K562 (cell line): Measurements from ENCODE around the gene STC2. TPM values are rescaled to one million over a fixed set of nuclear protein-coding genes. Genes with fewer than 3 reads are reported as not detected.

Experiments used
- ATAC-seq: fragments of 200-7000 bp; cut with Tn5 transposase; 3 replicates; pipeline ENCODE4 v1.9.1; 2020; ENCODE audit warnings: moderate library complexity
- BruUV-seq: library from RNA; stranded (reverse); fragments of 400-500 nt; replicated peaks from 2 replicates; lab custom pipeline; 2021; lab: Mats Ljungman, UMichigan
- CTCF ChIA-PET: fragments of 300-600 bp; formaldehyde crosslinking; extraction: SDS; loops from one replicate; lab custom pipeline; 2021; ENCODE audit warnings: low intra/inter-chr PET ratio; lab: Yijun Ruan, JAX
- POLR2A ChIA-PET: fragments of 300-600, 350-650 bp; sonication (Branson Sonifier 250); formaldehyde crosslinking; extraction: SDS; loops from one replicate; lab custom pipeline; 2021; ENCODE audit warnings: antibody characterized with exemption, inconsistent platforms; lab: Yijun Ruan, JAX
- DNase-seq, 4 experiments: peaks; one replicate each; pipeline versions ENCODE4 v3.0.0 to v3.0.0-alpha.2; 2011 to 2018; ENCODE audit warnings: low spot score in 3 of 4, mixed read lengths in 3 of 4; ENCODE audit errors: extremely low read depth in 1 of 4
- FAIRE-seq: peaks from 2 replicates; lab custom pipeline; 2011; peaks lifted over from hg19 to GRCh38; lab: Jason Lieb, UNC
- H2AFZ ChIP-seq: 2 replicates; pipeline ENCODE4 v1.6.0; 2011; ENCODE audit warnings: low read depth, low read length, control low read depth, inconsistent platforms
- H3K27ac ChIP-seq: fragments of 200-600 bp; 3 replicates; pipeline ENCODE4 v1.8.0; 2011; ENCODE audit warnings: low read depth, mild to moderate bottlenecking, control low read depth, inconsistent platforms, low read length, moderate library complexity, mixed read lengths; ENCODE audit errors: extremely low read depth
- H3K27me3 ChIP-seq, 2 experiments: fragments of 300-600 bp in 1 of 2; 2 replicates in 1 of 2; 3 replicates in 1 of 2; pipeline versions ENCODE4 v1.6.0 to v1.8.0; 2011; ENCODE audit warnings: inconsistent platforms in 2 of 2, low read length in 2 of 2, mild to moderate bottlenecking in 1 of 2, mixed read lengths in 1 of 2, moderate library complexity in 1 of 2; ENCODE audit not compliant: control insufficient read depth in 2 of 2, insufficient read depth in 2 of 2
- H3K36me3 ChIP-seq: fragments of 300-600 bp; 3 replicates; pipeline ENCODE4 v1.8.0; 2011; ENCODE audit warnings: mild to moderate bottlenecking, low read length, inconsistent platforms; ENCODE audit not compliant: control insufficient read depth, insufficient read depth
- H3K4me1 ChIP-seq, 2 experiments: fragments of 200-600 bp in 1 of 2; replicated peaks in 1 of 2; 2 replicates in 1 of 2; 3 replicates in 1 of 2; pipeline versions ENCODE4 v1.5.1 to v1.8.0; 2011; ENCODE audit warnings: inconsistent platforms in 2 of 2, low read length in 2 of 2, mild to moderate bottlenecking in 1 of 2, mixed read lengths in 1 of 2, moderate library complexity in 1 of 2; ENCODE audit not compliant: control insufficient read depth in 2 of 2, insufficient read depth in 2 of 2
- H3K4me2 ChIP-seq: 2 replicates; pipeline ENCODE4 v1.6.1; 2011; ENCODE audit warnings: low read length, control low read depth, inconsistent platforms, mixed read lengths; ENCODE audit not compliant: insufficient read depth
- H3K4me3 ChIP-seq: fragments of 200-600 bp; sonication (generic), shearing (Covaris generic); 2 replicates; pipeline ENCODE4 v1.5.1; 2016; ENCODE audit warnings: control low read depth, inconsistent platforms
- H3K79me2 ChIP-seq: fragments of 200-600 bp; 3 replicates; pipeline ENCODE4 v1.8.0; 2011; ENCODE audit warnings: low read length, inconsistent platforms; ENCODE audit not compliant: control insufficient read depth, insufficient read depth
- H3K9ac ChIP-seq, 2 experiments: 2 replicates each; pipeline versions ENCODE4 v1.6.0 to v1.6.1; 2011; ENCODE audit warnings: low read depth in 2 of 2, low read length in 2 of 2, control low read depth in 1 of 2, inconsistent platforms in 1 of 2, mild to moderate bottlenecking in 1 of 2, mixed read lengths in 1 of 2; ENCODE audit not compliant: insufficient read depth in 1 of 2
- H3K9me1 ChIP-seq: one replicate; pipeline ENCODE4 v1.6.0; 2011; ENCODE audit warnings: inconsistent platforms, mild to moderate bottlenecking, low read length, moderate library complexity; ENCODE audit not compliant: control insufficient read depth, insufficient read depth
- H3K9me3 ChIP-seq: replicated peaks from 2 replicates; pipeline ENCODE4 v1.5.1; 2011; ENCODE audit warnings: low read depth, low read length, inconsistent platforms; ENCODE audit not compliant: control insufficient read depth, insufficient read depth
- H4K20me1 ChIP-seq: replicated peaks from 2 replicates; pipeline ENCODE4 v1.6.1; 2011; ENCODE audit warnings: low read length, inconsistent platforms, mixed read lengths; ENCODE audit not compliant: control insufficient read depth, insufficient read depth
- CTBP1 ChIP-seq: fragments of 450-650 bp; IDR thresholded peaks from 2 replicates; pipeline ENCODE4 v1.6.1; 2016; ENCODE audit warnings: borderline replicate concordance
- E4F1 ChIP-seq: fragments of 250-450 bp; sonication (Bioruptor Pico); IDR thresholded peaks from 2 replicates; pipeline ENCODE4 v1.5.0; 2021; ENCODE audit warnings: mild to moderate bottlenecking, borderline replicate concordance
- GATAD2B ChIP-seq: fragments of 450-650 bp; IDR thresholded peaks from 2 replicates; pipeline ENCODE4 v1.6.1; 2017; ENCODE audit warnings: mild to moderate bottlenecking, borderline replicate concordance
- KAT7 ChIP-seq: sonication (generic); formaldehyde crosslinking; IDR thresholded peaks from 2 replicates; pipeline ENCODE4 v1.8.0; 2022; ENCODE audit warnings: missing genetic modification reagents, mild to moderate bottlenecking, borderline replicate concordance
- MEF2D ChIP-seq: conservative IDR thresholded peaks from 2 replicates; pipeline ENCODE4 v1.6.1; 2016; ENCODE audit warnings: low read depth, missing genetic modification characterization, missing compliant biosample characterization
- NR2C1 ChIP-seq, 2 experiments: fragments of 450-650 bp; IDR thresholded peaks; 2 replicates each; pipeline ENCODE4 v1.6.1; 2017; ENCODE audit warnings: mild to moderate bottlenecking in 2 of 2, antibody characterized with exemption in 1 of 2, inconsistent platforms in 1 of 2, missing compliant biosample characterization in 1 of 2, missing genetic modification characterization in 1 of 2
- PATZ1 ChIP-seq: fragments of 250-450 bp; sonication (Bioruptor Pico); IDR thresholded peaks from 2 replicates; pipeline ENCODE4 v1.5.0; 2020; ENCODE audit warnings: mild to moderate bottlenecking, borderline replicate concordance
- POLR2AphosphoS2 ChIP-seq: IDR thresholded peaks from 2 replicates; pipeline ENCODE4 v1.6.1; 2012; ENCODE audit warnings: low read length, improper control_type of control experiment
- RBM39 ChIP-seq: fragments of 200-400 bp; formaldehyde crosslinking; optimal IDR thresholded peaks from 2 replicates; pipeline ENCODE3; 2018; ENCODE audit warnings: low read depth, low read length
- WHSC1 ChIP-seq: IDR thresholded peaks from one replicate; pipeline ENCODE4 v1.6.1; 2012; ENCODE audit warnings: low read length, control low read depth, inconsistent platforms
- ZNF184 ChIP-seq: sonication (generic); formaldehyde crosslinking; IDR thresholded peaks from 2 replicates; pipeline ENCODE4 v1.5.0; 2020; ENCODE audit warnings: missing genetic modification reagents
- ZNF197 ChIP-seq: fragments of 200-800 bp; sonication (Bioruptor generic); IDR thresholded peaks from 2 replicates; pipeline ENCODE4 v1.6.1; 2016; ENCODE audit warnings: low read depth, missing genetic modification characterization, missing compliant biosample characterization
- ZNF224 ChIP-seq: sonication (generic); formaldehyde crosslinking; IDR thresholded peaks from 2 replicates; pipeline ENCODE4 v1.8.0; 2022; ENCODE audit warnings: mild to moderate bottlenecking, missing genetic modification reagents
- ZNF3 ChIP-seq: fragments of 250-450 bp; sonication (Bioruptor Pico); IDR thresholded peaks from 2 replicates; pipeline ENCODE4 v1.5.0; 2021; ENCODE audit warnings: mild to moderate bottlenecking, moderate library complexity
- ZNF408 ChIP-seq: fragments of 250-450 bp; sonication (Bioruptor Pico); IDR thresholded peaks from 2 replicates; pipeline ENCODE4 v1.4.0; 2020; ENCODE audit warnings: low read depth, mild to moderate bottlenecking, moderate library complexity
- ZNF668 ChIP-seq: fragments of 250-450 bp; sonication (Bioruptor Pico); IDR thresholded peaks from 2 replicates; pipeline ENCODE4 v1.8.0; 2022; ENCODE audit warnings: mild to moderate bottlenecking, inconsistent platforms
- ZNF778 ChIP-seq: fragments of 450-650 bp; formaldehyde crosslinking; IDR thresholded peaks from 2 replicates; pipeline ENCODE4 v1.4.0; 2020; ENCODE audit warnings: mild to moderate bottlenecking, moderate library complexity
- WGBS: fragments of 100-300 bp; shearing (Covaris generic); methylation state at CpG from one replicate; pipeline ENCODE4 v1.1.6; 2016; ENCODE audit warnings: low coverage, mixed read lengths; ENCODE audit not compliant: insufficient coverage; ENCODE audit errors: missing lambda C conversion rate; 5-methylcytosine and 5-hydroxymethylcytosine counted together
- in situ Hi-C: fragments of 300-500 bp; cut with MboI; formaldehyde crosslinking; loops from 4 replicates; pipeline ENCODE4 v1.15.0; 2018; ENCODE audit warnings: inconsistent platforms, mixed read lengths
- intact Hi-C: fragments of 100-400 bp; cut with micrococcal nuclease; formaldehyde crosslinking; loops from 2 replicates; pipeline ENCODE4 v1.14.2; 2022
- polyA plus RNA-seq, 8 experiments: library from polyadenylated mRNA; depleted of rRNA in 4 of 8; stranded (reverse) in 5 of 8; unstranded in 3 of 8; fragments of >200 nt; fragmentation: Nextera tagmentation in 2 of 8; fragmentation: Illumina TruSeq in 1 of 8; extraction: Ambion mirVana in 2 of 8; extraction: Trizol in 1 of 8; gene quantifications; 2 replicates each; pipeline versions ENCODE4 v1.2.1 to v1.2.3, GENCODE V29; 2011 to 2014; ENCODE audit warnings: inconsistent platforms in 1 of 8, missing spikeins in 1 of 8
- total RNA-seq, 7 experiments: library from RNA; depleted of rRNA in 6 of 7; stranded (reverse); fragments of >200 nt in 6 of 7; fragmentation: Illumina TruSeq in 2 of 7; extraction: Trizol in 2 of 7; gene quantifications; 2 replicates each; pipeline versions ENCODE4 v1.2.1 to v1.2.3, GENCODE V29; 2011 to 2021; ENCODE audit warnings: low replicate concordance in 1 of 7
- TF ChIP-seq, protein P1 (sequence below): sonication (generic); formaldehyde crosslinking; IDR thresholded peaks from 2 replicates; pipeline ENCODE4 v1.8.0; 2022; ENCODE audit warnings: mild to moderate bottlenecking, low read depth, missing genetic modification reagents

Gene STC2
- total and polyA plus RNA-seq, 9 of the 15 experiments (the other 6 are each of a cell fraction or from before 2014, with no cell fraction given): 0.62 to 31.7 (median 7.4) TPM

DNA sequence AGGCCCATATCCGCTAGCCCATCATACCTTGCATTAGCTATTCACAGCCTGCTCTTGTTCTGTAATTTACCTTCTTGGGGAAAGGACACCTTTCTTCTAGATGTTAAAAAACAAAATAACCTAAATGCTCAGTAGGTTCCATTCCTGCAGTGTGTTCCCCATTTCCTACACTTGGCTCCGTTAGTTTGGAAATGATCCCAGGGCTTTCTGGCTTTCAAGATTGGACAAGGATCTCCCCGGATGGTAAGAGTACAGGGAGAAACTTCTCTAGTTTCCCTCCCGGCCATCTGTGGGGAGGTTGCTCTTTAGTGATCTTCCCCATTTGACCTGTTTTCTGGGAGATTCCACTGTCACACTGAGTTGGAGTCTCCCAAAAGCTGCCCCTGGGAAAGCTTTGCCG is 27.3 kb upstream of the STC2 start (continued):
- TF ChIP-seq MEF2D (tag) (no peak), RBM39 (no peak), ZNF668 (CRISPR knock-in tag) (no peak)

DNA sequence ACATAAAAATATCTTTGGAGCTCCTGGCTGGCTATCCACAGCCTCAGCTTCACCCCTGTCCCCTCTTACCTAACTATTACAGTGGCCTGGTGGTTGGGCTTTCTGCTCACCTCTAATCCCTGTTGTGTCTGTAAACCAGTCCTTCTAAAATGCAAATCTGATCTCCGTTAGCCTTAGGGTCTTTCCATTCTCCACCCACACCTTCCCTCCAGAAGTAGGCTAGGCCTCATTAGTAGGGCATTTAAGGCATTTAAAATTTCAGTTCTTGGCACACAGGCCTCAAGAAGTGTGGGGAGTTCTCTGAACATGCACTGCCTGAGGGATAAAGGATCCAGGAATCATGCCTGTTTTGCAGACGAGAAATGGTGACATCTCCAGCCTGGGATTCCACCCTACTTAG is 26.4 kb upstream of the STC2 start:
- no TSS peak for BruUV-seq
- no peak overlapping the region for H3K9ac ChIP-seq
- no peaks in the 10 kb centered on the region for H3K36me3 ChIP-seq
- no peaks in the 10 kb centered on the region for H4K20me1 ChIP-seq
- ATAC-seq: no peak
- ChIA-PET CTCF (no interaction called here), POLR2A (no interaction called here)
- H3K9me3 ChIP-seq: no peaks in the 10 kb centered on the region
- no peak for DNase-seq
- no peak overlapping the region for H3K4me2 ChIP-seq
- peaks cover 45 to 66% of the 10 kb centered on the region in 2 experiments for H3K27me3 ChIP-seq
- intact Hi-C loops (no loop called here), in situ Hi-C loops (no loop called here)
- H2AFZ ChIP-seq: no peak overlapping the region
- no peak for FAIRE-seq
- 0% methylated on average over 2 of the region's 2 CpGs for WGBS
- H3K4me1 ChIP-seq: no peaks in the 10 kb centered on the region
- H3K4me3 ChIP-seq: no peak overlapping the region
- no peaks in the 10 kb centered on the region for H3K9me1 ChIP-seq
- no peaks in the 10 kb centered on the region for H3K79me2 ChIP-seq
- H3K27ac ChIP-seq: no peak overlapping the region
- no peak for TF ChIP-seq WHSC1
- TF ChIP-seq POLR2AphosphoS2: no peak
- no peak for TF ChIP-seq ZNF197 (CRISPR knock-in tag)
- no peak for TF ChIP-seq ZNF408 (CRISPR knock-in tag)
- no peak for TF ChIP-seq ZNF184 (CRISPR knock-in tag)
- no peak for TF ChIP-seq NR2C1 (IDR thresholded peaks at IDR 0.05)
- no peak for TF ChIP-seq NR2C1 (tag; IDR thresholded peaks at IDR 0.05)
- no peak for TF ChIP-seq GATAD2B
- TF ChIP-seq KAT7 (CRISPR knock-in tag): no peak
- TF ChIP-seq, protein P1, sequence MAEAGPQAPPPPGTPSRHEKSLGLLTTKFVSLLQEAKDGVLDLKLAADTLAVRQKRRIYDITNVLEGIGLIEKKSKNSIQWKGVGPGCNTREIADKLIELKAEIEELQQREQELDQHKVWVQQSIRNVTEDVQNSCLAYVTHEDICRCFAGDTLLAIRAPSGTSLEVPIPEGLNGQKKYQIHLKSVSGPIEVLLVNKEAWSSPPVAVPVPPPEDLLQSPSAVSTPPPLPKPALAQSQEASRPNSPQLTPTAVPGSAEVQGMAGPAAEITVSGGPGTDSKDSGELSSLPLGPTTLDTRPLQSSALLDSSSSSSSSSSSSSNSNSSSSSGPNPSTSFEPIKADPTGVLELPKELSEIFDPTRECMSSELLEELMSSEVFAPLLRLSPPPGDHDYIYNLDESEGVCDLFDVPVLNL (CRISPR knock-in tag): no peak
- TF ChIP-seq CTBP1: no peak
- TF ChIP-seq ZNF224 (CRISPR knock-in tag): no peak
- no peak for TF ChIP-seq ZNF778 (CRISPR knock-in tag)
- no peak for TF ChIP-seq PATZ1 (CRISPR knock-in tag)
- no peak for TF ChIP-seq E4F1 (CRISPR knock-in tag)
- no peak for TF ChIP-seq ZNF3
